ENCODE data around the gene MTG1.

GRCh38 chr10:133465950-133466474, 72.1 kb downstream of the MTG1 start:
- TF ChIP-seq CTCF (IDR thresholded peaks at IDR 0.05; ENCODE audit: insufficient read depth, low read depth, low read length) (no peak), EZH2 (IDR thresholded peaks at IDR 0.05; ENCODE audit: insufficient read depth, low read length) (no peak)

Data from astrocyte (in vitro differentiated cells and primary cell).